Measurements from ENCODE around the gene OR4E1.
"Not testable (repeated sequence)": the region's sequence is repeated elsewhere in the genome, so short reads cannot be mapped to it uniquely, and the experiment has no call there.

OR4E1 gene

DNA sequence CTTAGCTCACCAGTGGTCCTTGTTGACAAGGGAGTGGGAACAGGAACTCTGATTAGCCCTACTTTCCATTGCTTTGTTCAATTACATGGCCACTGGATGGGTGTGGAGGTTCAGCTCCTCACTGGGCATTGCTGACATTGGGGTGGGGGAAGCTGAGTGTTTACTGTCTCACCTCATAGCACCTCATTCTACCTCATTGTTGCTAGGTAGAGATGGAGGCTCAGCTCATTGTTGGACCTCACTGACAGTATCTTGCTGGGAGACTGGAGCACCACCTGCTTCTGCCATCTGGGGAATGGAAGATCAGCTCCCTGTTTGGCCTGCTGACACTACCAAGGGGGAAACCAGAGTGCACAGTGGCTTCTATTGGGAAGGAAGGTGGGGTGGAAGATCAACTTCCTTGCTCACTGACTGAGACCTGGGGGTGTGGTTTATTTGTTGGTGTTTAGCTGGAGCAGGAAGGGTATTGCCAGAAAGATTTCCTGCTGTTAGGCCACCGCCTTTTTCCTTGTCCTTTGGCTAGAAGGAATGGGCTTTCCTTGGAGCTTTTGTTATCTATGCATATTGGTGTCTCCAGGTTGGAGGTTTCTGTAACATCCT, 21.3 kb downstream of the OR4E1 start:
- DNase-seq, result no peak

DNA sequence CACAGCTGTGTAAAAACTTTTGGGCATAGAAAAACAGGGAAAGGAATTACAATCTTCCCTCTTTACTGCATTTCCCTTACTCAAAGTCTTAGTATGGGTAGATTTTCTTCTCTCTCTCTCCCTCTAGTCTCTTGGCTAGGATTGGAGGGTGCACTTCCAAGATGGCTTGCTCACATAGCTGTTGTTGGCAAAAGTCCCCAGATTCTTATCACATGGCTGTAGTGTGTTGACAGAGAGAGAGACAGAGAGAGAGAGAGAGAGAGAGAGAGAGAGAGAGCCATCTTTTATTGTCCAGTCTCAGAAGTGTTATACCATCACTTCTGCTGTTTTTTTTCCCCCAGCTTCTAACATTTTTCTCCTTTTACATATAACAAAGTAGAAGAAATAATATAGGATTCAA, 26.2 kb downstream of the OR4E1 start:
- DNase-seq, result no peak

DNA sequence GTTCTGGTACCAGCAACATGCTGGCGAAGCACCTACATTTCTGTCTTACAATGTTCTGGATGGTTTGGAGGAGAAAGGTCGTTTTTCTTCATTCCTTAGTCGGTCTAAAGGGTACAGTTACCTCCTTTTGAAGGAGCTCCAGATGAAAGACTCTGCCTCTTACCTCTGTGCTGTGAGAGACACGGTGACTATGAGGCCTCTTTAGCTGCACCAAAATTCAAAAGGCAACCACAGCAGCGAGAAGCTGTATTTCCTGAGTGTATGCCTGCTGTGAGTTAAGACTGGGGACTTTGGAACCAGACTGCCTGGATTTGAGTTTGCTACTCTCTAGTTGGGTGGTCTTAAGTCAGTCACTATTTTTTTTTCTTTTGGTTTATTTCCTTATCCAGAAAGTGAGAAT, 30.2 kb downstream of the OR4E1 start:
- no peak for DNase-seq

DNA sequence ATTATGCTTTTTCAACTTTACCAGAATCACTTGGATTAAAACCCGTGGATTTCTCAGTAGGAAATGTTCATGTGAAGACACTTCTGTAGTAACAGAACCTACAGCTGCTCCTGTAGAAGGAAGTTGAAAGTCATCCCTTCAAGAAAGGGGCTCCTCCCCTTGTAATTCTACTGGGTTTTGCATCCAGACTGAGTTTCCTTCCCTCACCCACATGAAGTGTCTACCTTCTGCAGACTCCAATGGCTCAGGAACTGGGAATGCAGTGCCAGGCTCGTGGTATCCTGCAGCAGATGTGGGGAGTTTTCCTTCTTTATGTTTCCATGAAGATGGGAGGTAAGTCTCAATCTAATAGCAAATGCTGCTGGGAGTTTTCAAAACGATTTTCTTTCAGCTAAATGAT, 30.9 kb downstream of the OR4E1 start:
- no peak for DNase-seq

DNA sequence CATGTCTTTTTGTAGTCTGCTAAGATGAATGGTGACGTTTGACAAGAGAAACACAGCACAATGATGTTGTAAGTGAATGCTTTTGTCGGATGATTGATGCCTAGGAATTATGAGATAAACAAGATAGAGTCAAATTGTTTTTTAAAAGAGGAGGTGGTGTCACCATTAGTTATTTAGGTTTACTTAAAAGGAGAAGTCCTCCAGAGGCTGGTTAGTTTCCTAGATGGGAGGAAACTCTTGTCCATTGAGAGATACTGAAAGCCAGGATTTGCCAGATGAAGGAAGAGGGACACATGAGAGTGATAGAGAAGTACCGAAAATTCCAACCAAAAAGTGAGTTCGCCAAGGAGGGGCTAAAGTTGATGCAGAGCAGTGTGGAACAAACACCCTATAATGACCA, 38.8 kb downstream of the OR4E1 start, which contains the start of gene OR10G2:
TSS of gene OR10G2 (minus strand) at position 101 of the 400 bp plus-strand sequence. CDS start at position 3, 98 bp downstream.
- no peak for DNase-seq

DNA sequence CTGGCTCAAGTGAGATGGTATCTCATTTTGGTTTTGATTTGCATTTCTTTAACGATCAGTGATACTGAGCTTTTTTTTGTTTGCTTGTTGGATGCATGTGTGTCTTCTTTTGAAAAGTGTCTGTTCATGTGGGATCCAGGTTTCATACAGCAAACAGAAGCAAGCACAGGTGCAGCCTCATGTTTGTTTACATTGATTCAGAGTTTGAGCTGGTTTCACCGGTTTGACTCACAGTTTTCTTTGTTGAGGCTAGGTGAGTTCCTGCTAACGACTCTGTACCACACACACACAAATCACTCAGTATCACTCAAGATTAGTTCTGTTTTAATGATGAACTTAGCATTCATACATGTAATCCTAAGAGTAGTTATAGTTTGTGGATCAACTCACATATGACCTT, 42.5 kb downstream of the OR4E1 start:
- DNase-seq, result no peak

DNA sequence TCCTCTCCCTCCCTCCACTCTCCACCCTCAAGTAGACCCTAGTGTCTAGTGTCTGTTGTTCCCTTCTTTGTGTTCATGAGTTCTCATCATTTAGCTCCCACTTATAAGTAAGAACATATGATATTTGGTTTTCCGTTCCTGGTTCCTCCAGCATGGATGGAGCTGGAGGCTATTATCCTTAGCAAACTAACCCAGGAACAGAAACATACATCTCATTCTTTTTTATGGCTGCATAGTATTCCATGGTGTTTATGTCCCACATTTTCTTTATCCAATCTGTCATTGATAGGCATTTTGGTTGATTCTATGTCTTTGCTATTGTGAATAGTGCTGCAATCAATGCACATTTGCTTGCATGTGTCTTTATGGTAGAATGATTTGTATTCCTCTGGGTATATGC, 43.1 kb downstream of the OR4E1 start:
- not testable (repeated sequence) for DNase-seq

DNA sequence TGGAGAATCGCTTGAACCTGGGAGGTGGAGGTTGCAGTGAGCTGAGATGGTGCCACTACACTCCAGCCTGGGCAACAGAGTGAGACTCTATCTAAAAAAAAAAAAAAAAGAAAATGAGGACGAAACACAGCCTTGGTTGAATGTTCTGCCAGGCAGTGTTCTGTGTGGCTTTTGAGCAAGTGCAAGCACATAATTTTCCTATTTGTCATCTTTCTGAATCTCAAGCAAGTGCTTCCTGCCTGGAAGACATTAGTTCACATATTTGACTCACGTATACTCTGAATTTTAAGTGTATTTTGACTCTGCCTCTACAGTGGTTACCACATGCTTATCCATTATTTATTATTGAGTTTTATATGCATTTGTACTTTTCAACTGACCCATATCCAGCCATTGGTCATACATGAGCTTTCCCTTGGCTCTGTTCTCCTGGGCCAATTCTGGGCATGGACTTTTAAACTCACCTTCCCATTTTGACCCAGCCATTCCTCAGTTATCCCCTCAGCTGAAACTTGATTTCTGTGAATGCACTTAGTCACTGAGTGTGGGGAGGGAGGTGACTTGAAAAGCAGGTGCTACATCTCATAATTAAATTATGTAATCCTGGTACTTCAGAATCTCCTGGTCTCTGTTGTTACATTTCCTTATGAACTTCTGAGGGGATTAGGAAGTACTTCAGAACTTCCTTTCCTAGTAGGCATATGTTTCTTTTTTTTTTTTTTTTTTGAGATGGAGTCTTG, 47.0 kb downstream of the OR4E1 start:
- DNase-seq, result no peak

All from activated effector memory CD4-positive, alpha-beta T cell treated with Interleukin-2 at 50 U/mL for 16 hours (primary cell).